HG02973 (cell line): ENCODE measurements around the gene KNL1.
"Not testable (repeated sequence)": the region's sequence is repeated elsewhere in the genome, so short reads cannot be mapped to it uniquely, and the experiment has no call there.

Source experiments
- ATAC-seq: cut with Tn5 transposase; IDR thresholded peaks from one replicate; pipeline ENCODE4 v1.9.1; 2021; ENCODE audit warnings: moderate library complexity; ENCODE audit not compliant: unreplicated experiment

KNL1 gene, protein sequence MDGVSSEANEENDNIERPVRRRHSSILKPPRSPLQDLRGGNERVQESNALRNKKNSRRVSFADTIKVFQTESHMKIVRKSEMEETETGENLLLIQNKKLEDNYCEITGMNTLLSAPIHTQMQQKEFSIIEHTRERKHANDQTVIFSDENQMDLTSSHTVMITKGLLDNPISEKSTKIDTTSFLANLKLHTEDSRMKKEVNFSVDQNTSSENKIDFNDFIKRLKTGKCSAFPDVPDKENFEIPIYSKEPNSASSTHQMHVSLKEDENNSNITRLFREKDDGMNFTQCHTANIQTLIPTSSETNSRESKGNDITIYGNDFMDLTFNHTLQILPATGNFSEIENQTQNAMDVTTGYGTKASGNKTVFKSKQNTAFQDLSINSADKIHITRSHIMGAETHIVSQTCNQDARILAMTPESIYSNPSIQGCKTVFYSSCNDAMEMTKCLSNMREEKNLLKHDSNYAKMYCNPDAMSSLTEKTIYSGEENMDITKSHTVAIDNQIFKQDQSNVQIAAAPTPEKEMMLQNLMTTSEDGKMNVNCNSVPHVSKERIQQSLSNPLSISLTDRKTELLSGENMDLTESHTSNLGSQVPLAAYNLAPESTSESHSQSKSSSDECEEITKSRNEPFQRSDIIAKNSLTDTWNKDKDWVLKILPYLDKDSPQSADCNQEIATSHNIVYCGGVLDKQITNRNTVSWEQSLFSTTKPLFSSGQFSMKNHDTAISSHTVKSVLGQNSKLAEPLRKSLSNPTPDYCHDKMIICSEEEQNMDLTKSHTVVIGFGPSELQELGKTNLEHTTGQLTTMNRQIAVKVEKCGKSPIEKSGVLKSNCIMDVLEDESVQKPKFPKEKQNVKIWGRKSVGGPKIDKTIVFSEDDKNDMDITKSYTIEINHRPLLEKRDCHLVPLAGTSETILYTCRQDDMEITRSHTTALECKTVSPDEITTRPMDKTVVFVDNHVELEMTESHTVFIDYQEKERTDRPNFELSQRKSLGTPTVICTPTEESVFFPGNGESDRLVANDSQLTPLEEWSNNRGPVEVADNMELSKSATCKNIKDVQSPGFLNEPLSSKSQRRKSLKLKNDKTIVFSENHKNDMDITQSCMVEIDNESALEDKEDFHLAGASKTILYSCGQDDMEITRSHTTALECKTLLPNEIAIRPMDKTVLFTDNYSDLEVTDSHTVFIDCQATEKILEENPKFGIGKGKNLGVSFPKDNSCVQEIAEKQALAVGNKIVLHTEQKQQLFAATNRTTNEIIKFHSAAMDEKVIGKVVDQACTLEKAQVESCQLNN (N-terminal part only)

DNA sequence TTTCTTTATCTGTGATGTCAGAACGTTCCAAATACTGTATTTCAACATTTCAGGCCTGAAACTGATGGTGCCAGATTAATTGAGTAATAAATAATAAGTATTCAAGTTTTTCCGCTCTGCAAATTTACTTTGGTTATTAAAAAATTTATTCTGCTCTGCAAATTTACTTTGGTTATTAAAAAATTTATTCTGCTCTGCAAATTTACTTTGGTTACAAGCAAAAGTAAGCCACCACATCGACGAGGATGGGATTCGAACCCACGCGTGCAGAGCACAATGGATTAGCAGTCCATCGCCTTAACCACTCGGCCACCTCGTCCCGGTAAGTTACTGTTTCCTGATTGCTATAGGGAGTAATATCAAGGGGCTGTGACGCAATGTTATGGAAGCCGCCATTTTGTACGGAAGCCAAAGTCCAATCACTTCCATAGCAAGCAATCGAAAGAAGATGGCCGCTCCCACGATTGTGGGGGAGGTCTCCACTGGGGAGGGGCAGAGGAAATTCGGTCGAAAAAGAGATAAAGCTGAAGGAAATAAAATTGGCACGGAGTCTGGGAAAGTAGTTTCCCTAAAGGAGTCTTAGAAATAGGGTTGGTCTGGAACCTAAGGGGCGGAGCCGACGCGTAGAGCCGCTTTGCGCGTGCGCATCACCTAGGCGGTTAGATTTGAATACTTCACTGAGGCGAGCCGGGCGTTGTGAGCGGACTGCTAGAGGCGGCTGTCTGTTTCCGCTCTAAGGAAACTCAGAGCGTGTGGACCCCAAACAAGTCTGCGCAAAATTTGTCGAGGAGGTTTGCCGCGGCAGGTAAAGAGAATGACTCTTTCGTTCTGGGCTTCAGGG is at the start of gene KNL1:
Gene KNL1, plus strand, starts transcription at position 662 of the 841 bp plus-strand sequence. CDS start 8,683 bp downstream, outside the sequence.
- ATAC-seq = peak; percentile 61

DNA sequence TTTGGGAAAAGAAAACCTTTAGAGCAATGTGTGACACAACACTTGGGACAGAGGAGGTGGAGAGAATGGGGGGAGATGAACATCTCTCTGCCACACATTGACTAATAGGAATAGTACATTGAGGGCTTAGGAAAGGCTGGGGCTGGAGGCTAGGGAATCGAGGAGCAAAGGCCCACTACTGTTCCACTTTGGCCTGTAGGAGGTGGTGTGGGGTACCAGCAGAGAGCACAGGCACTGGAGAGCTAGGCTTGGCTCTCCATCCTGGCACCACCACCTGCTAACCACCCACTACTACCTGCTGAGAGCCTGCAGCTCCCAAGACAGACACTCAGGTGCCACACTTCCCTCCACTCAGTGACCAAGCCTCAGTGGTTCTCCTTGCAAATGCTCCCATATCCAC is 48.6 kb upstream of the KNL1 start:
- no peak for ATAC-seq

DNA sequence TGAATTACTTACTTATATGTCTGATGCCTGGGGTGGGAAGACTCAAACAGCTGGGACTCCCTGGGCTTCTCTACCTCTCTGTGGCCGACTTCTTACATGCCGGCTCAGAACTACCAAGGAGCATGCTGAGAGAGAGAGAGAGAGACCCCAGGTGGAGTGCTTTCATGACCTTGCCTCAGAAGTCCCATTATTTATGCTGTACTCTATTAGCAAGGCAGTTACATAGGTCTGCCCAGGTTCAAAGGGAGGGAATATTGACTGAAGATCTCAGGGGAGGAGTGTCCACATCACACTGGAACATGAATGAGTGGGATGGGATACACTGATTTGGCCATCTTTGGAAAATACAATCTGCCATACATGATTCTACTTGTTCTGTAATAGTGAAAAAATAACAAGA is 45.4 kb upstream of the KNL1 start:
- ATAC-seq = no peak

DNA sequence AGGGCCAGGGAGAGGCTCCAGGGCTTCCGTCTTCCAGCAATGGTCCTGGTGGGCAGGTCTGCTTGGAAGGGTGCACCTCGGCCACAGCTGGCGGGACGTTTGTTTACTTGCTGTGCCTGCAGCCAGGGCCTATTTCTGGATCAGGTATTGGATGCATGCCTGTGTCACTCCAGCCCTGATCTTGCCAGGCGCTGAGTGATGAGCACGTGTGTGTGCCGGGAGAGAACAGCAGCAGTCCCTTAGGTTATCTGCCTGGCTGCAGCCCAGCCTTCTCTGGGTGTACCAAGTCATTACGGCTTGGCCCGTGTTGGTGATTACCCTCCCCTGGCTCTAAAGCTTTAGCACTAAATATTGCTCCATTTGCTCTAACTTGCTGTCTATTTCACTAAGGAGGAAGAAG is 44.2 kb upstream of the KNL1 start:
- no peak for ATAC-seq

DNA sequence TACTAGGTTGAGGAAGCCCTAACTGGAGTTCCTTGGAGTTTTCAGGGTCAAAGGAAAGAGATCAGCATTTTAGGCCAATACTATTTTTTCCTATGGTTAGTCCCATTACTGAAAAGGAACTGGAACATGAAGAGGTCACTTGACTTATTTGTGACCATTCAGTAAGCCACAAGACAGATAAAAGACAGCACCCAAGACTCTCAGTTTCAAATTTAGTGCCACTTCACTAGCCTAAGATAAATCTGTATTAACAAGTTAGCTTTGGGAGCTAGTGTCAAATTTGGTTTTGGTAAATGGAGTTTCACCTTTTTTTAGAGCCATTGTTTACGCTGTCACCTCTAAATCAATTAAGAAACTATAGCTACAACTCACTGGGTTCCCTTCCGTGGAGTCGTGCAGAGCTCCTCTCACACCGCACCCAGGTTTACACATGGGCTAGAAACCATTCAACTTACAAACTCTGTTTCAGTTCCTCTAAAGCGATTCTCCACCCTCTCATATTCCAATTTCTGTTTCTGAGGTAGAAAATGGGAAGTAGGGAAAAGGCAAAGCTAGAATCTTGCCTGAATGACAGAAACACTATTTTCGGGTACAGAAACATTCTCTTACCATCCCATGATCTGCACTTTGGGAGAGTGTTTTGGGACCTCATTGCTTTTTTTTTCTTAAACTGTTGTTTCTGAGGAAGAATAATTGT is 43.6 kb upstream of the KNL1 start:
- peak; percentile 69 for ATAC-seq

DNA sequence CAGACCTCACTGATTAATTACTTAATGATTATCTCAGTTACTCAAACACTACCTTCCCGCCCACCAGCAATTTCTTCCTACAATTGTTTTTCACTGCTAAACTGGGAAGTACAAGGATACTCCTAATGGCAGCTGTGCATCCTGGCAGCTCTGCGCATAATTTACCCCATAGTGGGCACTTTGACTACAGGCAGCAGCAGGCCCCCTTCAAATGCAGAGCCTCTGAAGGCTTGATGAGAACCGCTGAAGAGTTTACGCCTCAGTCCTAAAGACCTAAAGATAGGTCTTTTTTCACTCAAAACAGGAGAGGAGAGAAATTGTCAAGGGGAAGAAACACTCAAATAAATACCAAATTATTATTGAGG is 39.9 kb upstream of the KNL1 start:
- ATAC-seq = no peak

DNA sequence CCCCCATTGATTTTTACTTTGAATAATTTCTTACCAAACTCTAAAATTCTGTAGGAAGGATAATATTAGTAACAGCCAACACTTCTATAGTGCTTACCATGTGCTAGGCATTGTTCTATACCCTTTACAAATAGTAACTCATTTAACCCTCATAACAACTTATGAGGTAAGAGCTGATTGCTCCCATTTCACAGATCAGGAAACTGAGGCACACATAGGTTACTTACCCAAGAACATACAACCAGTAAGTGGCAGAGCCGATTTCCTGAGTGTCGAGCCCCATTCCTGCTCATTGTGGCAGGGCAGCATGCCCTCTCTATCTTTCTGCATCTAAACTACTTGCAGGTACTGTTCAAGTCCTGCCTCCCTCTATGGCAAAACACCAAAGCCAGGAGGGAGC is 38.2 kb upstream of the KNL1 start:
- ATAC-seq = no peak

DNA sequence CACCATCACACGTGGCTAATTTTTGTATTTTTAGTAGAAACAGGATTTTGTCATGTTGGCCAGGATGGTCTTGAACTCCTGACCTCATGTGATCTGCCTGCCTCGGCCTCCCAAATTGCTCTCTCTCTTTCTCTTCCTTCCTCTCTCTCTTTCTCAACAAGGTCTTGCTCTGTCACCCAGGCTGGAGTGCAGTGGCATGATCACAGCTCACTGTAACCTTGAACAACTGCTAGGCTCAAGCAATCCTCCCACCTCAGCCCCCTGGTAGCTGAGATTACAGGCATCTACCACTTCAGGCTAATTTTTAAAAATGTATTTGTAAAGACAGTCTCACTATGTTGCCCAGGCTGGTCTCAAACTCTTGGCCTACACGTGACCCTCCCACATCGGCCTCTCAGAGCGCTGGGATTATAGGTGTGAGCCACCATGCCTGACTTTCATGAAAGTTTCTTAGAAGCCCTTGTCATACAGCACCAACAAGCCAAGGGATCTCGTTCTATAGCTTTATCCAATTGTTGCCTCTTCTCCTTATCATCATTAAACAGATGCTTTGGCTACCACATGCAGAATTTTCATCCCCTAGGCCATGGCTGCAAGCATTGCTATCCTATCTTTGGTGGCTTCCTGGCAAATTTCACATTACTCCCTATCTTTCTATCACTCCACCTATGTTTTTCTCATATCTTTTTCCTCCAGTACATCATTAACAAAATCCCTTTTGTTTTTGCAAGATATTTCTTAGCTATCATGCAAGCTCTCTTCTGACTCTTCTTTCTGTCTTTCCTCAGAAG is 34.9 kb upstream of the KNL1 start:
- no peak for ATAC-seq

DNA sequence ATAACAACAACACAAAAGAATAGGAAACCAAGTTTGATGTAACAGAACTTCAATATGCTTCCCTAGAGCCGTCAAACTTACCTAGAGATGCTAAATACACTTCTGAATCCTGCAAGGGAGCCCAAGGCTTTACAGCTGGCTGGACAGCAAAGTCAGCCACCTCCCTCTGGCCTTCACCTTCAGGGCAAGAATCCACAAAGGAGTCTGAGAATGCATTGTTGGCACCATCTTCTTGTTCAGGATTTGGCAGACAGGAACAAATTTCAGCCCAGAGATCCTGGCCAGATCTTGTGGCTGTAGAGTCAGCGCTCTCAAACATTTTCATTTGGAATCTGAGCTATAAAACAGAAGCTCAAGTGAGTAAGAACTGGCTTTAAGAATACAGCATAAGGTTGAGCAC is 31.4 kb upstream of the KNL1 start:
- no peak for ATAC-seq

DNA sequence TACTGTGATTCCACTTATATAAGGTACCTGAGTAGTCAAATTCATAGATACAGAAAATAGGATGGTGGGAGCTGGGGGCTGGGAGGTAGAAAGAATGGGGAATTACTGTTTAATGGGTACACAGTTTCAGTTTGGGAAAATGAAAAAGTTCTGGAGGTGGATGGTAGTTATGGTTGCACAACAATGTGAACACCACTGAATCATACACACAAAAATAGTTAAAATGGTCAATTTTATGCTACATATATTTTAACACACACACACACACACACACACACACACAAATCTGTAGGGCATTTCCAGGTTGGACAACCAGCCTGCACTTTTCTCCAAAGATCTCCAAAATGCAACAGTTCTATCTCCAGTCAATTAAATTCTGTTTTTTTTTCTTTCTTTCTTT is 30.6 kb upstream of the KNL1 start:
- no peak for ATAC-seq

DNA sequence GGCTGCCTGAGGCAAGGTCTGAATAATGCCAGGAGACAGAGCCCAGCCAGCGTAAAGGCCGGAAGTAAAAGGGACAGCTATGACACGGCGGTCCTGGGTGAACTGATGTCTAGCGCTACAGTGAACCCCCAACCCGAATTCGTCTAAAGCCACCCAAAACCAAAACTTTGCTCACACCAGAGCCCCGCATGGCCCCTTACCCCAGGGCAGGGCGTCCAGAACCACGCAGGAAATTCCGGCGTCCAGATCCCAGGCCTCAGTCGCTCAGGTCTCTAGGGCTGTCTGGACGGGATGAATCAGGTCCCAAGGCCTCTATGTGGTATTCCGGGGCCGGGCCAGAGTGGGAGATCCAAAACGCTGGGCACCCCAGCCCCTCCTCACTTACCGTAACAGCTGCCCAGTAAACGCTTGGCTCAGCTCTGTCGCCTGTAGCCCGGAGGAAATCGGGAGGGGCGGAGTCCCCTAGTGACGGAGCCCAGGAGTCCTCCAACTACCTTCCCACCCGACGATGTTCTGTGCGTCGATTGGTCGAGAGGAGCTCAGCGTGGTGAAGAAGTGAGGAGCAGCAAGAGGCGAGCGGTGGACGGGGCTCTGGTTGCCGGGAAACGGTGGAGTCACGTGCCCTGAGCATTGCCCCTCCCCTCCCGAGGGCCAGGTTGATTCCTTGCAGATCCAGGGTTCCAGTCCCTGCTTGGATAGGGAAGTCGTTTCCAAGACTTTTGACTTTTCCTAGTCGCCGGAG is 29.3 kb upstream of the KNL1 start, which contains the start of gene CCDC32:
Gene CCDC32, minus strand, starts transcription at position 452 of the 742 bp plus-strand sequence. CDS start 2,027 bp downstream, outside the sequence.
- peak; percentile 89 for ATAC-seq

DNA sequence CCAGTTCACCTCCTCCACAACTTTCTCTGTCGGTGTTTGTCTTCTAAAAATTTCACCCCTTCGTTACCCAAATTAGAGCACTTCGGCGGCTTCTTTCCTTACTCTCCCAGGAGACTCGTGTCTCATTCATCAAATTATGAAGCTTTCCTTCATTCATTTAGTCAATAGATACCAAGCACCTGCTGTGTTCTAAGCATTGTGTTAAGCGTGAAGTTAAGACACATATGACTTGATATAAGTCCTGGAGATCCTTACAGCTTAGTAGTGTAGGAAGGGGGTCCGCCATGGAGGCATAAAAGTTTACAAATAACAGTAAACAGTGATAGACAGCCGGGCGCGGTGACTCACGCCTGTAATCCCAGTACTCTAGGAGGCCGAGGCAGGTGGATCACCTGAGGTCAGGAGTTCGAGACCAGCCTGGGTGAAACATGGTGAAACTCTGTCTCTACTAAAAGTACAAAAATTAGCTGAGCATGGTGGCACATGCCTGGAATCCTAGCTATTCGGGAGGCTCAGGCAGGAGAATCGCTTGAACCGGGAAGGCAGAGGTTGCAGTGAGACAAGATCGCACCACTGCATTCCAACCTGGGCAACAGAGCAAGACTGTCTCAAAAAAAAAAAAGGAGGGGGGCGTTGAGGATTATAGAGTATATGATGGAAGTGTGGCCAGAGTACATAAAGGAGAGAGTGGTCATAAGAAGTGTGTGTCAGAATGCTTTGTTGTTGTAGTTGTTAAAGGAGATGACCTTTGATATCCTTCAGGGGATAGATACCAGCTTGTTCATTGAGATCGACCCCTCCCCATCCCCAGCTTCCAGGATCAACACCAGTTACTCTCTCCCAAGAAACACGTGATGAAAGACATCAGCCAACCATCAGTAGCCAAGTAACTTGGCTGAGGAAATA is 28.5 kb upstream of the KNL1 start:
- ATAC-seq = no peak

DNA sequence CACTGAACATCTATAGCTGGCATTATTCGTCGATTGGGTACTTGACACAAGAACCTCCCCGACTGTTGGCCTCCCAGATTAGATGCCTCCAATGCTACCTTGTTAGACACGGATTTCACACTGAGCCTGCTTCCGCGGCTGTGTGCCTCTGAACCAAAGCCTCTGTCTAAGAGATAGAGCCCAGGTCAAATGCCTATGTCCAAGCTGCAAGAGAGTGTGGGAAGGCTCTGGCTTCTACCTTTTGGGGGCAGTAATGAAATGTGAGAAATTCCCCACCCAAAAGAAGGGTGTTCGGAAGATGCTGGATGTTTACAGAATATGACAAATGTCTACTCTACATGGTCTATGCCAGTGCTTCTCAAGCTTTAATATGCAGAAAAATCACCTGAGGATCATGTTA is 26.9 kb upstream of the KNL1 start:
- ATAC-seq = no peak

DNA sequence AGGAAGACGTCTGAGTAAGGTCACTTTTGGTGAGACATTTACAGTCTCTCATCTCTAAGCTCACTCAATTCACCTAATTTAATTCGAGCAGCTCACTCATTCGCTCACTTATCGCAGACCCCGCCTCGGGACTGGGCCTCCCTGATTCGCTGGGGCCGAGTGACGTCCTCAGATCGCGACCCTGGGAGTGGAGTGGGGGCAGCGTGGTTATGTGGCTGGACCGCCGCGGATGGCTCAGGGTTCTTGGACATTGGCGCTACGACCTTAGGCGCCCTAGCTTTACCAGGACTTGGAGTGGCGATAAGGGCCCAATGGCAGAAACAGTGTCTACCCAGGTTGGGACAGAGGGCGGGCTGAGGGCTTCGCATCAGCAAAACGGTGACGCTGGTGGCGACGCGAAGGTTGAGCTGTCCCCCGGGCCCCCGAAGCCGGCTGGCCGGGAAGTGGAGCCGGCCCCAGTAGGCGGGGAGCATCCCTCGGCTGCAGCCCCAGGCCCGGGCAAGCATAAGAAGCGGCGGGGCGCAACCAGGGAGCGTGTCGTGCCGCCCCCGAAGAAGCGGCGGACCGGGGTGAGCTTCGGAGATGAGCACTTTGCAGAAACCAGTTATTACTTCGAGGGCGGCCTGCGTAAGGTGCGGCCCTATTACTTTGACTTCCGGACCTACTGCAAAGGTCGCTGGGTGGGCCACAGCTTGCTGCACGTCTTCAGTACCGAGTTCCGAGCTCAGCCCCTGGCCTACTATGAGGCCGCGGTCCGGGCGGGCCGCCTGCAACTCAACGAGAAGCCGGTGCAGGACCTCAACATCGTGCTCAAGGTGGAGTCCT is 24.7 kb upstream of the KNL1 start, which contains the start of gene RPUSD2:
Gene RPUSD2, plus strand, starts transcription at position 171 of the 825 bp plus-strand sequence. Its CDS starts 39 bp downstream, at position 210.
- ATAC-seq = peak; percentile 40

DNA sequence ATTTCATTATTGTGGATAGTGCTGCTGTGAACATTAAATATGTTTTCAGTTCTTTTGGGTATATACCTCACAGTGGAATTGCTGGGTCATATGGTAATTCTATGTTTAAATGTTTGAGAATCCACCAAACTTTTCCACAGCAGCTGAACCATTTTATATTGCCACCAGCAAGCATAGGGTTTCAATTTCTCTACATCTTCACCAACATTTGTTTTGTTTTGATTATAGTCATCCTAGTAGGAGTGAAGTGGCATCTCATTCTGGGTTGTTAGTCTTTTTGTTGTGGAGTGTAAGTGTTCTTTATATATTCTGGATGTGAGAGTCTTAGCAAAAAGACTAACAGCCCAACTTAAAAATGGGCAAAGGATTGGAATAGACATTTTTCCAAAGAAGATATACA is 18.9 kb upstream of the KNL1 start:
- no peak for ATAC-seq

DNA sequence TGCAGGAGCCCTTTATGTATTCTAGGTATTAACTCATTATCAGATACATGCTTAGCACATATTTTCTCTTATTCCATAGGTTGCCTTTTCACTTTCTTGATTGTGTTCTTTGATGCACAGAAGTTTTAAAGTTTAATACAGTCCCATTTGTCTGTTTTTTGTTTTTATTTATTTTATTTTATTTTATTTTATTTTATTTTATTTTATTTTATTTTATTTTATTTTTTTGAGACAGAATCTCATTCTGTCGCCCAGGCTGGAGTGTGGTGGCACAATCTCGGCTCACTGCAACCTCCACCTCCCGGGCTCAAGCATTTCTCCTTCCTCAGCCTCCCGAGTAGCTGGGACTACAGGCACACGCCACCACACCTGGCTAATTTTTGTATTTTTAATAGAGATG is 17.1 kb upstream of the KNL1 start:
- not testable (repeated sequence) for ATAC-seq
